HEK293 (cell line): ENCODE measurements around the gene RNF39.

ENCODE experiments used
- HOXA7 ChIP-seq: sonication (generic); formaldehyde crosslinking; IDR thresholded peaks from 2 replicates; pipeline ENCODE4 v1.8.1; 2022; ENCODE audit warnings: missing genetic modification reagents, borderline replicate concordance
- RBAK ChIP-seq: fragments of 450-650 bp; formaldehyde crosslinking; IDR thresholded peaks from 2 replicates; pipeline ENCODE4 v1.5.1; 2016; ENCODE audit warnings: missing biosample characterization, missing genetic modification characterization
- YY1 ChIP-seq: fragments of 450-650 bp; formaldehyde crosslinking; IDR thresholded peaks from 2 replicates; pipeline ENCODE4 v1.5.1; 2018; ENCODE audit warnings: missing biosample characterization, missing genetic modification characterization
- ZBTB21 ChIP-seq: fragments of 450-650 bp; formaldehyde crosslinking; IDR thresholded peaks from 2 replicates; pipeline ENCODE4 v1.5.1; 2017; ENCODE audit warnings: missing biosample characterization, missing genetic modification characterization
- ZNF175 ChIP-seq: fragments of 450-650 bp; formaldehyde crosslinking; IDR thresholded peaks from 2 replicates; pipeline ENCODE4 v1.5.1; 2016; ENCODE audit warnings: missing biosample characterization, missing genetic modification characterization
- ZNF350 ChIP-seq: fragments of 450-650 bp; formaldehyde crosslinking; IDR thresholded peaks from 2 replicates; pipeline ENCODE4 v1.5.0; 2017; ENCODE audit warnings: missing biosample characterization, mild to moderate bottlenecking, missing genetic modification characterization
- ZNF423 ChIP-seq: fragments of 450-650 bp; formaldehyde crosslinking; IDR thresholded peaks from 2 replicates; pipeline ENCODE4 v1.5.1; 2016; ENCODE audit warnings: missing biosample characterization, missing genetic modification characterization
- ZNF426 ChIP-seq: fragments of 450-650 bp; formaldehyde crosslinking; IDR thresholded peaks from 2 replicates; pipeline ENCODE4 v1.5.1; 2017; ENCODE audit warnings: missing biosample characterization, missing genetic modification characterization, mild to moderate bottlenecking, inconsistent platforms, moderate library complexity
- ZNF670 ChIP-seq: fragments of 450-650 bp; formaldehyde crosslinking; IDR thresholded peaks from 2 replicates; pipeline ENCODE4 v1.5.1; 2016; ENCODE audit warnings: missing biosample characterization, missing genetic modification characterization, low read depth
- TF ChIP-seq, protein P1 (sequence below): fragments of 450-650 bp; formaldehyde crosslinking; IDR thresholded peaks from 2 replicates; pipeline ENCODE4 v1.5.1; 2016; ENCODE audit warnings: missing biosample characterization, missing genetic modification characterization
- TF ChIP-seq, protein P2 (sequence below): fragments of 450-650 bp; formaldehyde crosslinking; IDR thresholded peaks from 2 replicates; pipeline ENCODE4 v1.5.1; 2016; ENCODE audit warnings: missing biosample characterization, missing genetic modification characterization
- TF ChIP-seq, protein P3 (sequence below): fragments of 450-650 bp; formaldehyde crosslinking; IDR thresholded peaks from 2 replicates; pipeline ENCODE4 v1.5.1; 2016; ENCODE audit warnings: missing biosample characterization, missing genetic modification characterization

DNA sequence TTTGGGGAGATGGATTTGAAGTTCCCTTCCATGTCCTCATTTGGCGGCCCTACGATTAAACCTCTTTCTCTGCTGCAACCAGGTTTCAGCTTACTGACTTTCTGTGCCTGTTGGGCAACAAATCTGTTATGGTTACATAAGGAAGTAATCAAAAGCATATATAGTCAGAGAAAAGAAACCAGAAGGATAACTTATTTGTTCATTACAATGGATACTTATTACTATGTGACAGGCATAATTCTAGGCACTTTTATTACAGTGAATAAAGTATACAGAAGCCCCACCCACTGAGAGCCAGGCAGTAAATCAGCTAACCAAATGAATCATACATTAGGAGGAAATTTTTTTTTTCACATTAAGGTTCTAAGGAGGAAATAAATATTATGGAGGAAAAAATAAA, 46.9 kb upstream of the RNF39 start:
- TF ChIP-seq HOXA7 (CRISPR knock-in tag) (no peak), ZNF423 (no peak), ZNF670 (tag by site-specific recombination) (no peak), ZNF426 (no peak), ZNF175 (no peak), YY1 (tag by site-specific recombination) (no peak), ZBTB21 (no peak), ZNF350 (tag by site-specific recombination) (no peak), RBAK (no peak)
- TF ChIP-seq, protein P1, sequence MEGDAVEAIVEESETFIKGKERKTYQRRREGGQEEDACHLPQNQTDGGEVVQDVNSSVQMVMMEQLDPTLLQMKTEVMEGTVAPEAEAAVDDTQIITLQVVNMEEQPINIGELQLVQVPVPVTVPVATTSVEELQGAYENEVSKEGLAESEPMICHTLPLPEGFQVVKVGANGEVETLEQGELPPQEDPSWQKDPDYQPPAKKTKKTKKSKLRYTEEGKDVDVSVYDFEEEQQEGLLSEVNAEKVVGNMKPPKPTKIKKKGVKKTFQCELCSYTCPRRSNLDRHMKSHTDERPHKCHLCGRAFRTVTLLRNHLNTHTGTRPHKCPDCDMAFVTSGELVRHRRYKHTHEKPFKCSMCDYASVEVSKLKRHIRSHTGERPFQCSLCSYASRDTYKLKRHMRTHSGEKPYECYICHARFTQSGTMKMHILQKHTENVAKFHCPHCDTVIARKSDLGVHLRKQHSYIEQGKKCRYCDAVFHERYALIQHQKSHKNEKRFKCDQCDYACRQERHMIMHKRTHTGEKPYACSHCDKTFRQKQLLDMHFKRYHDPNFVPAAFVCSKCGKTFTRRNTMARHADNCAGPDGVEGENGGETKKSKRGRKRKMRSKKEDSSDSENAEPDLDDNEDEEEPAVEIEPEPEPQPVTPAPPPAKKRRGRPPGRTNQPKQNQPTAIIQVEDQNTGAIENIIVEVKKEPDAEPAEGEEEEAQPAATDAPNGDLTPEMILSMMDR = no peak
- TF ChIP-seq, protein P2, sequence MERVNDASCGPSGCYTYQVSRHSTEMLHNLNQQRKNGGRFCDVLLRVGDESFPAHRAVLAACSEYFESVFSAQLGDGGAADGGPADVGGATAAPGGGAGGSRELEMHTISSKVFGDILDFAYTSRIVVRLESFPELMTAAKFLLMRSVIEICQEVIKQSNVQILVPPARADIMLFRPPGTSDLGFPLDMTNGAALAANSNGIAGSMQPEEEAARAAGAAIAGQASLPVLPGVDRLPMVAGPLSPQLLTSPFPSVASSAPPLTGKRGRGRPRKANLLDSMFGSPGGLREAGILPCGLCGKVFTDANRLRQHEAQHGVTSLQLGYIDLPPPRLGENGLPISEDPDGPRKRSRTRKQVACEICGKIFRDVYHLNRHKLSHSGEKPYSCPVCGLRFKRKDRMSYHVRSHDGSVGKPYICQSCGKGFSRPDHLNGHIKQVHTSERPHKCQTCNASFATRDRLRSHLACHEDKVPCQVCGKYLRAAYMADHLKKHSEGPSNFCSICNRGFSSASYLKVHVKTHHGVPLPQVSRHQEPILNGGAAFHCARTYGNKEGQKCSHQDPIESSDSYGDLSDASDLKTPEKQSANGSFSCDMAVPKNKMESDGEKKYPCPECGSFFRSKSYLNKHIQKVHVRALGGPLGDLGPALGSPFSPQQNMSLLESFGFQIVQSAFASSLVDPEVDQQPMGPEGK = no peak
- TF ChIP-seq, protein P3, sequence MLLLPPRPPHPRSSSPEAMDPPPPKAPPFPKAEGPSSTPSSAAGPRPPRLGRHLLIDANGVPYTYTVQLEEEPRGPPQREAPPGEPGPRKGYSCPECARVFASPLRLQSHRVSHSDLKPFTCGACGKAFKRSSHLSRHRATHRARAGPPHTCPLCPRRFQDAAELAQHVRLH (tag by site-specific recombination) = no peak
